Fibroblast of lung (primary cell): Measurements from ENCODE around the gene PTPRU. TPM values are rescaled to one million over a fixed set of nuclear protein-coding genes. Genes with fewer than 3 reads are reported as not detected.

Source experiments
- DNase-seq, 2 donors: peaks; one replicate each; pipeline versions ENCODE4 v3.0.0 to v3.0.0-alpha.2; 2010; ENCODE audit warnings: low read depth in 2 of 2
- H2AFZ ChIP-seq: 2 replicates; pipeline ENCODE4 v1.5.1; 2012; ENCODE audit warnings: low read length, control low read depth, inconsistent platforms
- H3K27ac ChIP-seq: 2 replicates; pipeline ENCODE4 v1.5.1; 2011; ENCODE audit warnings: low read length, control low read depth; ENCODE audit not compliant: insufficient read depth
- H3K27me3 ChIP-seq: 2 replicates; pipeline ENCODE4 v1.5.1; 2011; ENCODE audit warnings: mild to moderate bottlenecking, low read length; ENCODE audit not compliant: control insufficient read depth, insufficient read depth
- H3K36me3 ChIP-seq: 2 replicates; pipeline ENCODE4 v1.5.1; 2011; ENCODE audit warnings: low read length; ENCODE audit not compliant: control insufficient read depth, insufficient read depth
- H3K4me1 ChIP-seq: 2 replicates; pipeline ENCODE4 v1.5.1; 2011; ENCODE audit warnings: low read length; ENCODE audit not compliant: control insufficient read depth, insufficient read depth; ENCODE audit errors: extremely low read depth
- H3K4me2 ChIP-seq: 2 replicates; pipeline ENCODE4 v1.5.1; 2011; ENCODE audit warnings: low read length, control low read depth; ENCODE audit not compliant: insufficient read depth; ENCODE audit errors: extremely low read depth
- H3K4me3 ChIP-seq, 4 experiments: fragments of 200-600 bp in 1 of 4; sonication (generic) in 1 of 4; replicated peaks in 1 of 4; 2 replicates each; pipeline ENCODE4 v1.5.1; 2011 to 2016; ENCODE audit warnings: low read length in 4 of 4, low read depth in 3 of 4, mild to moderate bottlenecking in 3 of 4, control low read depth in 2 of 4, inconsistent platforms in 1 of 4, mixed read lengths in 1 of 4; ENCODE audit not compliant: insufficient read depth in 1 of 4; ENCODE audit errors: control extremely low read depth in 1 of 4
- H3K79me2 ChIP-seq: 2 replicates; pipeline ENCODE4 v1.5.1; 2012; ENCODE audit warnings: mild to moderate bottlenecking, low read length, inconsistent platforms; ENCODE audit not compliant: control insufficient read depth, insufficient read depth
- H3K9ac ChIP-seq: 2 replicates; pipeline ENCODE4 v1.5.1; 2011; ENCODE audit warnings: mild to moderate bottlenecking, low read length, control low read depth; ENCODE audit not compliant: insufficient read depth
- H3K9me3 ChIP-seq: 2 replicates; pipeline ENCODE4 v1.5.1; 2012; ENCODE audit warnings: low read depth, low read length; ENCODE audit not compliant: control insufficient read depth, insufficient read depth
- H4K20me1 ChIP-seq: 2 replicates; pipeline ENCODE4 v1.5.1; 2011; ENCODE audit warnings: low read length; ENCODE audit not compliant: control insufficient read depth, insufficient read depth; ENCODE audit errors: extremely low read depth
- CTCF ChIP-seq, 2 donors: IDR thresholded peaks in 1 of 2; conservative IDR thresholded peaks in 1 of 2; 1 replicate in 1 of 2; 2 replicates in 1 of 2; pipeline ENCODE4 v1.5.1; 2011 to 2012; ENCODE audit warnings: low read length in 2 of 2, control low read depth in 1 of 2, inconsistent platforms in 1 of 2, low read depth in 1 of 2, mild to moderate bottlenecking in 1 of 2
- EZH2 ChIP-seq: IDR thresholded peaks from 2 replicates; pipeline ENCODE4 v1.5.1; 2012; ENCODE audit warnings: low read length, control low read depth, mild to moderate bottlenecking; ENCODE audit errors: missing control alignments
- polyA plus RNA-seq, 2 donors: library from polyadenylated mRNA; depleted of rRNA in 1 of 2; stranded (reverse) in 1 of 2; unstranded in 1 of 2; fragments of >200 nt; gene quantifications; 2 replicates each; pipeline ENCODE4 v1.2.1, GENCODE V29; 2011 to 2012; ENCODE audit warnings: missing spikeins in 1 of 2
- total RNA-seq: library from RNA; depleted of rRNA; stranded (reverse); fragments of >200 nt; gene quantifications from 2 replicates; pipeline ENCODE4 v1.2.1, GENCODE V29; 2014

The PTPRU gene
- total and polyA plus RNA-seq, 2 donors (not counting 1 experiment from before 2014, with no cell fraction given), result 1.4 to 25.8 TPM

DNA sequence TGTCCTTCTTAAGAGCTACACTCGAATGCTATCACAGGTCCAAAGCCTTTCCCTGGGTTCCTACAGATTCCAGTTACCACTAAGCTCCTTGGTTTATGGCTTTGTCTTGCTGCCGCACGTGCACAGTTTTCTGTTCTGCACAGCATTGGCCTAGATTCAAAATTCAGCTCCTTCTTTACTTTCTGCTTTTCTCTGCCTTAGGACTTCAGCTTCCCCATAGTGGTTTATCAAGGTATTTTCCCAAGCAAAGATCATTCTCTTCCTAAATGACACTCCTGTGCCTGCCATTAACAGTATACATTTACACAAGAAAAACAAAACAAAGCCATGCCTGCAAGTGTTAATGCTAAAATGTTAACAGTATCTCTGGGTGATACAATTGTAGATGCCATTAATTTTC, 41.8 kb downstream of the PTPRU start:
- Histone ChIP-seq H3K4me3 (no peak overlapping the region), H3K79me2 (no peaks in the 10 kb centered on the region), H3K27ac (no peak overlapping the region), H3K4me2 (no peak overlapping the region), H3K36me3 (no peaks in the 10 kb centered on the region), H3K9me3 (no peaks in the 10 kb centered on the region), H3K9ac (no peak overlapping the region), H4K20me1 (no peaks in the 10 kb centered on the region), H3K27me3 (no peaks in the 10 kb centered on the region), H2AFZ (no peak overlapping the region), H3K4me1 (peaks cover 3% of the 10 kb centered on the region)
- DNase-seq, result no peak
- TF ChIP-seq EZH2 (no peak), CTCF (conservative IDR thresholded peaks at IDR 0.05 in 1 of 2, IDR thresholded peaks at IDR 0.05 in 1 of 2; ENCODE audit: low read depth in 1 of 2, low read length in 2 of 2) (no peak)

- no peak overlapping the region for H3K27ac ChIP-seq
- H4K20me1 ChIP-seq, result no peaks in the 10 kb centered on the region
- DNase-seq, result no peak
- no peak for TF ChIP-seq EZH2
- no peak for TF ChIP-seq CTCF (conservative IDR thresholded peaks at IDR 0.05 in 1 of 2, IDR thresholded peaks at IDR 0.05 in 1 of 2; ENCODE audit: low read depth in 1 of 2, low read length in 2 of 2)
- H3K4me3 ChIP-seq, result no peak overlapping the region
- H3K9me3 ChIP-seq, result no peaks in the 10 kb centered on the region
- H2AFZ ChIP-seq, result no peak overlapping the region
- H3K4me2 ChIP-seq, result no peak overlapping the region
- H3K36me3 ChIP-seq, result no peaks in the 10 kb centered on the region
- no peaks in the 10 kb centered on the region for H3K79me2 ChIP-seq
- peaks cover 3% of the 10 kb centered on the region for H3K4me1 ChIP-seq
- H3K27me3 ChIP-seq, result no peaks in the 10 kb centered on the region
- no peak overlapping the region for H3K9ac ChIP-seq
These were observed 43.1 kb downstream of the PTPRU start for GRCh38 chr1:29279406-29279805.

DNA sequence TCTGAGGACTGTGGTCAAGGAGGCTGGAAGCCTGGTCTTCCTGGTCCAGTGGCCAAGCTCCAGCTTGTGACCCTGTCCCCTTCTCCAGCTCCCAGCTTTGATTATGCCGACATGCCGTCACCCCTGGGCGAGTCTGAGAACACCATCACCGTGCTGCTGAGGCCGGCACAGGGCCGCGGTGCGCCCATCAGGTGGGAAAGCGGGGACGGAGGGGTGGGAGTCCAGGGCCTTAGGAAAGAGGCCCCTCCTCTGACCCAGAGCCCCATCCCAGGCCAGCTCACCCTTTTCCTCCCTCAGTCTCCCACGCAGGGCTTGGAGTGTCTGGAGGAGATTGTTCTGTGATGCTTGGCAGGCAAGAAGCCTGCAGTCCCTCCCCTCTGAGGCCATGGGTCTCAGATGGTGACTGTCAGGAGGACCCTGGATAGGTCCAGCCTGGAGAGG, 43.6 kb downstream of the PTPRU start:
- Histone ChIP-seq H3K27ac (no peak overlapping the region), H3K4me3 (no peak overlapping the region), H3K27me3 (no peaks in the 10 kb centered on the region), H4K20me1 (no peaks in the 10 kb centered on the region), H3K79me2 (no peaks in the 10 kb centered on the region), H3K4me2 (no peak overlapping the region), H3K36me3 (no peaks in the 10 kb centered on the region), H3K9ac (no peak overlapping the region), H3K9me3 (no peaks in the 10 kb centered on the region), H2AFZ (no peak overlapping the region), H3K4me1 (peaks cover 3% of the 10 kb centered on the region)
- TF ChIP-seq CTCF (conservative IDR thresholded peaks at IDR 0.05 in 1 of 2, IDR thresholded peaks at IDR 0.05 in 1 of 2; ENCODE audit: low read depth in 1 of 2, low read length in 2 of 2) (no peak), EZH2 (no peak)
- no peak for DNase-seq
